Measurements from ENCODE around the gene POLA2. TPM values are rescaled to one million over a fixed set of nuclear protein-coding genes. Genes with fewer than 3 reads are reported as not detected.

Gene POLA2
- total RNA-seq, 1 experiment from 2014 or later, result 8.9 TPM

DNA sequence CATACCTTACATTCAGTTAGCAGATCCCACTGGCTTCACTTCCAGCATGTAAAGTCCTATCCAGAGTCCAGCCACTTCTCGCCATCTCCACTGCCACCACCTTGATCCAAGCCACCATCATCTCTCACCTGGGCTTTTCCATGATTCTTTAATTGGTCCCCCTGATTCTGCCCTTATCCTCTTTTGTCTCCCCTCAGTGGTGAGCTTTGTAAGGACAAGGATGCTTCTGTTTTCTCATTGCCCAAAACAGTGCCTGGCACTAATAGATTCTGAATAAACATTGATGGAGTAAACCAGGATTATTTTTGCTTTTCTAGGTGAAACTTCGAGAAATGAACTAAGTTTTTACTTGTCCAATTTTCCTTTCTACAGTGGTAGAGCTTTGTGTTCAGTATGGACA, 4.4 kb downstream of the POLA2 start:
- H3K27me3 ChIP-seq, result no peaks in the 10 kb centered on the region
- H3K4me3 ChIP-seq, result no peak overlapping the region
- H3K36me3 ChIP-seq, result peaks cover 41% of the 10 kb centered on the region
- no peaks in the 10 kb centered on the region for H3K9me3 ChIP-seq
- no peak for DNase-seq

GRCh38 chr11:65274735-65275682, 13.2 kb downstream of the POLA2 start:
- peak; percentile 81 for DNase-seq
- peaks cover 51% of the 10 kb centered on the region for H3K36me3 ChIP-seq
- no peaks in the 10 kb centered on the region for H3K9me3 ChIP-seq
- no peak overlapping the region for H3K4me3 ChIP-seq
- no peaks in the 10 kb centered on the region for H3K27me3 ChIP-seq

DNA sequence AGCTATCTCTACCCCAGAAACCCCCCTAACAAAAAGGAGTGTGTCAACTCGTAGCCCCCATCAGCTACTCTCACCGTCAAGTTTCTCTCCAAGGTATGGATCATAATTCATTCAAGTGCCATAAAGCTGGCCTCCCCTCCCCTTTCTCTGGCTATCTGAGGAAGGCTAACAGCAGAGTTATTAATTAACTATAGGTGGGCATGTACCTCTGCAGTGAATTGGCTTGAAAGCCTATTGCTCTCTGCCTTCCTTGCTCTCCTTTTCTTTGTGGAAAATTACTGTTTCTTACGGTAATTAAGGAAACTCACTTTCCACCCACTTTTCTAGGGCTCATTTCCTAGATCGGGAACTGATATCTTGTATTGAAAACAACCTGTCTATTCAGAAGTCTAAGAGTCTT, 14.1 kb downstream of the POLA2 start:
- DNase-seq, result no peak
- Histone ChIP-seq H3K27me3 (no peaks in the 10 kb centered on the region), H3K9me3 (no peaks in the 10 kb centered on the region), H3K36me3 (peaks cover 52% of the 10 kb centered on the region), H3K4me3 (no peak overlapping the region)

GRCh38 chr11:65277631-65278277, 16.0 kb downstream of the POLA2 start:
- H3K27me3 ChIP-seq, result no peaks in the 10 kb centered on the region
- H3K36me3 ChIP-seq, result peaks cover 57% of the 10 kb centered on the region
- no peak overlapping the region for H3K4me3 ChIP-seq
- no peaks in the 10 kb centered on the region for H3K9me3 ChIP-seq
- no peak for DNase-seq

DNA sequence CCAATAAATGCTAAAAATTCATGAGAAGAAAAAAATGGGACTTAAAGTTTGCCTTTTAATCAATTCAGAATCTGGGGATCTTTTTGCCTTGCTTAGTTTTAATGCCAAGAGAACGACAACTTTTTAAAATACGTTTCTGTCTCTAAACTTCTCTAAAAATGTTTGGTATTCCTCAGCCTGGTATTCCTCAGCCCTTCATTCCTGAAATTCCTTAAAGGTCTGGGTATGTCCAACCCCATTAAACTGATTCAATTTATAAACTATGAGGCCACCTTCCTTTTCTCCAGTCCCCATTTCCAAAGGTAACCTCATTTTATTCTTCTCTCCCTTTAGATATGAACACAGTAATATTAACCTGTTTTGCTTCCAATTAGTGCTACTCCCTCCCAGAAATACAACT, 16.6 kb downstream of the POLA2 start:
- H3K9me3 ChIP-seq, result no peaks in the 10 kb centered on the region

DNA sequence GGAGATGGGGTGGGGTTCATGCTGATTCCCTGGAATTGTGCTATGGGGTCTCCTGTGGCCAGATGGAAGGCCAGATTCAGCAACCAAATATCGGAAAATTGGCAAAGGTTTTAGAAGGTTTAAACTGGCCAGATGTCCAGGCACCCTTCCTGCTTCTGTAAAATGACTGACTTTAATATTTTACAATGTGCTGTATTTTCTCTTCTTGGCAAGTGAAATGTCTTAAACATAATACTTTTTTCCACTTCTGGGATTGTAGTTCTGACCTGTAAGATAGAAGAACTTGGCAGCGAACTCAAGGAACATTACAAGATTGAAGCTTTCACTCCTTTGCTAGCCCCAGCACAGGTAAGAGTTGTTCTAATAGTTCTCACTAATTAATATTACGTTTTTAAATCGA, 17.5 kb downstream of the POLA2 start:
- Histone ChIP-seq H3K9me3 (no peaks in the 10 kb centered on the region), H3K36me3 (peaks cover 65% of the 10 kb centered on the region), H3K4me3 (no peak overlapping the region), H3K27me3 (no peaks in the 10 kb centered on the region)
- no peak for DNase-seq

More for the DNA sequence above, 16.6 kb downstream of the POLA2 start:
- no peak for DNase-seq
- H3K27me3 ChIP-seq, result no peaks in the 10 kb centered on the region
- peaks cover 62% of the 10 kb centered on the region for H3K36me3 ChIP-seq
- no peak overlapping the region for H3K4me3 ChIP-seq

- no peak overlapping the region for H3K4me3 ChIP-seq
- peaks cover 65% of the 10 kb centered on the region for H3K36me3 ChIP-seq
- no peaks in the 10 kb centered on the region for H3K27me3 ChIP-seq
- no peaks in the 10 kb centered on the region for H3K9me3 ChIP-seq
- peak; percentile 81 for DNase-seq
Observed at GRCh38 chr11:65279741-65280440, 18.1 kb downstream of the POLA2 start.

DNA sequence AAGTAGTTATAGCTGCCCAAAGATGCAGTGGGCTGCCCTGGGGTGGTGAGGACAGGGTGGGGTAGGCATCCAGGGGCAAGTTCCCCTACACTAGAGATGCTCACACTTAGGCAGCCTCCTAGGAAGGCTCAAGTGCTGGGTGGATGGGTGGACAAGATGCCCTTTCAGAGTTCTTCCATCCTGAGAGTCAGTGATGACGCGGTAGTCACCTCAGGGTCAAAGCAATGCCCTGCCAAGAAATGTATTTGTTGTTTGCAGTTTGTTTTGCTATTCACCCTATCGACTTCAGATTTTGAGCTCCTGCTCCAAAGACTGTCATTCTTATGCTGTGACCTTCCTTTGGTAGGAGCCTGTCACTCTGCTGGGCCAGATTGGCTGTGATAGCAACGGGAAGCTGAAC, 18.9 kb downstream of the POLA2 start:
- no peak for DNase-seq
- Histone ChIP-seq H3K36me3 (peaks cover 65% of the 10 kb centered on the region), H3K4me3 (no peak overlapping the region), H3K27me3 (no peaks in the 10 kb centered on the region), H3K9me3 (no peaks in the 10 kb centered on the region)

- H3K9me3 ChIP-seq, result no peaks in the 10 kb centered on the region
- H3K36me3 ChIP-seq, result peaks cover 50% of the 10 kb centered on the region
- no peak overlapping the region for H3K4me3 ChIP-seq
- DNase-seq, result no peak
- H3K27me3 ChIP-seq, result no peaks in the 10 kb centered on the region
Observed at GRCh38 chr11:65286686-65287085, 24.9 kb downstream of the POLA2 start.

GRCh38 chr11:65287601-65288000, 25.8 kb downstream of the POLA2 start:
- no peak for DNase-seq
- peaks cover 49% of the 10 kb centered on the region for H3K36me3 ChIP-seq
- no peaks in the 10 kb centered on the region for H3K9me3 ChIP-seq
- H3K27me3 ChIP-seq, result no peaks in the 10 kb centered on the region
- H3K4me3 ChIP-seq, result no peak overlapping the region

- Histone ChIP-seq H3K9me3 (no peaks in the 10 kb centered on the region), H3K27me3 (no peaks in the 10 kb centered on the region), H3K36me3 (peaks cover 48% of the 10 kb centered on the region), H3K4me3 (no peak overlapping the region)
- no peak for DNase-seq
Observed at GRCh38 chr11:65288706-65289536, 27.2 kb downstream of the POLA2 start.

DNA sequence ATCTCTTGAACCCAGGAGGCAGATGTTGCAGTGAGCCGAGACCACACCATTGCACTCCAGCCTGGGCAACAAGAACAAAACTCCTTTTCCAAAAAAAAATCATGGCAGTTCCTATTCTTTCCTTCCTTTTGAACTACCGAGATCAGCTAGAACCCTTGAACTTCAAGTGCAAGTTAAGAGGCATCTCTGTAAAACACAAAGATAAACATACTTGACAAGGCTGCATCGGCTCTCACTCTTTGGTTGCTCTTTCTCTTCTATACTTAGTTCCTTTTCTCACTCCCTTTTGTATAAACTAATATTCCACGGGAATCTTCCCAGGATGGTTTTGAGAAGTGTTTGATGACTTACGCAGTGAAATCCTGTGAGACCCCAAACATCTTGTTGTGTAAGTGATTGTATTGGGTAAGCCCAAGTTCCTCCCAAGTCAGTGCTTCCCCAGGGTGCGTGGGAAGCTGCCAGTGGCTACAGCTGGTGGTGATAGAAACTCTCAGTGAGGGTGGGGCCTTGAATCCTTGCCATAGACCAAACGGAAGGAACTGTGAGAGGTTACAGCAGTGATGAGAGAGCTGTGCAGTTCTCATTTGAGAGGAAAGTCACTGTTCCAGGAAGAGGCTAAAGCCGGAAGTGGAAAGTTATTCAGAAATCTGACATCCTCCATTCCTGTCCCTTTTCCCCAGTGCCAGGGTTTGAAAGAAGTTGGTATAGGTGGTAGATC, 28.8 kb downstream of the POLA2 start:
- peak; percentile 93 for DNase-seq
- H3K36me3 ChIP-seq, result peaks cover 64% of the 10 kb centered on the region
- no peaks in the 10 kb centered on the region for H3K9me3 ChIP-seq
- no peak overlapping the region for H3K4me3 ChIP-seq
- no peaks in the 10 kb centered on the region for H3K27me3 ChIP-seq

DNA sequence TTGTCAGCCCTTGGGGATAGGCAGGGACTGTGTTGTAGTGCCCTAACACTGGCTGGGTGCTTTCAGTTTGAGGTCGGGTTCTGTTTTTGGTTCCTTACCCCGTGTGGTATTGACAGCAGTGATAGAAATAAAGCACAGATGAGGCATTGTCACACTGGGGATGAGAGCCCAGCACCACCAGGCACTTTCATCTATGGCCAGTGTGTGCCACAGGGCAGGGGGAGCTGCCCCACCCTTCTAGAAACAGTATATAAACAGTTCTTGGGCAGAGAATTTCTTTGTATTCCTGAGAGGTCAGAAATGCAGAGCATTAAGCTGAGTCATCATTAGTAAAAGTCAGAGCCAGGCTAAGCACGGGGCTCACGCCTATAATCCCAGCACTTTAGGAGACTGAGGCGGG, 29.9 kb downstream of the POLA2 start:
- peaks cover 73% of the 10 kb centered on the region for H3K36me3 ChIP-seq
- H3K9me3 ChIP-seq, result no peaks in the 10 kb centered on the region
- no peak overlapping the region for H3K4me3 ChIP-seq
- peak; percentile 58 for DNase-seq
- no peaks in the 10 kb centered on the region for H3K27me3 ChIP-seq

DNA sequence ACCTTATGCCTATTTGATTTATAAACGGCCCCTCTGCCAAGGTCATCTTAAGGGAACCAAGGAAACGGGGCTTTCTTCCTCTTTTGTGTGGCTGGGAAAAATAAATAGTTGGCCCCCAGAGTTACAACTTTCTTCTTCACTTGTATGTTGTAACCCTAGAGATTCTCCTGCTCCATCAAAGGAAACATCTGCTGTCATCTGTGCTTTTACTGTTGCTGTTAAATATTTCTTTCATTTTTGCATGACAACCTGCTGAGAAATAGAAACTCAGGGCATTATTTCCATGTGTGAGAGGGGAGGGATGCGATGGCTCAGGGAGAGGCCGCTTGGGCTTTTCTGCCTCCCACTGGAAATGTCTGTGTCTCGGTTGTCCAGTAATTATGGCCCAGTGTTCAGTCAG, 31.1 kb downstream of the POLA2 start:
- no peaks in the 10 kb centered on the region for H3K27me3 ChIP-seq
- DNase-seq, result no peak
- H3K4me3 ChIP-seq, result no peak overlapping the region
- peaks cover 72% of the 10 kb centered on the region for H3K36me3 ChIP-seq
- no peaks in the 10 kb centered on the region for H3K9me3 ChIP-seq

- peaks cover 72% of the 10 kb centered on the region for H3K36me3 ChIP-seq
- no peak for DNase-seq
- no peaks in the 10 kb centered on the region for H3K9me3 ChIP-seq
- no peak overlapping the region for H3K4me3 ChIP-seq
- H3K27me3 ChIP-seq, result no peaks in the 10 kb centered on the region
Observed at GRCh38 chr11:65293909-65294381, 32.2 kb downstream of the POLA2 start.

- no peaks in the 10 kb centered on the region for H3K9me3 ChIP-seq
- DNase-seq, result no peak
- H3K4me3 ChIP-seq, result no peak overlapping the region
- H3K36me3 ChIP-seq, result peaks cover 63% of the 10 kb centered on the region
- no peaks in the 10 kb centered on the region for H3K27me3 ChIP-seq
Observed at GRCh38 chr11:65295001-65295400, 33.2 kb downstream of the POLA2 start.

Measured in MG63 (cell line).